Progenitor cell of endocrine pancreas (in vitro differentiated cells): ENCODE measurements around the gene DHX35. TPM values are rescaled to one million over a fixed set of nuclear protein-coding genes. Genes with fewer than 3 reads are reported as not detected.

Source experiments
- DNase-seq: peaks from one replicate; pipeline ENCODE4 v3.0.0; 2021; ENCODE audit warnings: low spot score; ENCODE audit not compliant: unreplicated experiment
- H3K27ac Mint-ChIP-seq: 2 replicates; pipeline ENCODE4 v1.8.0; 2021; ENCODE audit warnings: mild to moderate bottlenecking, moderate library complexity, mixed read lengths
- H3K27me3 Mint-ChIP-seq: 2 replicates; pipeline ENCODE4 v1.8.0; 2021; ENCODE audit warnings: mixed read lengths
- H3K36me3 Mint-ChIP-seq: 2 replicates; pipeline ENCODE4 v1.8.0; 2022; ENCODE audit warnings: mixed read lengths; ENCODE audit not compliant: insufficient read depth
- H3K4me1 Mint-ChIP-seq: 2 replicates; pipeline ENCODE4 v1.8.0; 2021; ENCODE audit warnings: low read depth, mixed read lengths
- H3K4me3 Mint-ChIP-seq: 2 replicates; pipeline ENCODE4 v1.8.0; 2021; ENCODE audit warnings: low read depth, mild to moderate bottlenecking, moderate library complexity, mixed read lengths
- H3K9me3 Mint-ChIP-seq: 2 replicates; pipeline ENCODE4 v1.8.0; 2021; ENCODE audit warnings: low read depth, mixed read lengths
- CTCF ChIP-seq: fragments of 200-600 bp; sonication (generic); IDR thresholded peaks from one replicate; pipeline ENCODE4 v1.5.0; 2021; ENCODE audit warnings: antibody characterized with exemption, mild to moderate bottlenecking; ENCODE audit not compliant: unreplicated experiment
- total RNA-seq: library from RNA; stranded (reverse); gene quantifications from 2 replicates; pipeline ENCODE4 v1.2.1, GENCODE V29; 2021

DHX35 gene
- total RNA-seq, 1 donor from 2014 or later = 14.4 TPM

GRCh38 chr20:38975539-38976120 is 13.5 kb downstream of the DHX35 start:
- Mint-ChIP-seq H3K4me3 (no peak overlapping the region), H3K27me3 (no peaks in the 10 kb centered on the region), H3K9me3 (no peaks in the 10 kb centered on the region), H3K36me3 (peaks cover 2% of the 10 kb centered on the region), H3K27ac (no peak overlapping the region), H3K4me1 (no peaks in the 10 kb centered on the region)
- TF ChIP-seq CTCF = no peak
- DNase-seq = no peak

- Mint-ChIP-seq H3K9me3 (no peaks in the 10 kb centered on the region), H3K36me3 (no peaks in the 10 kb centered on the region)
- DNase-seq = no peak
Observed at GRCh38 chr20:38979434-38979833, 17.3 kb downstream of the DHX35 start.

GRCh38 chr20:38979842-38980241 is 17.7 kb downstream of the DHX35 start:
- peaks cover 6% of the 10 kb centered on the region for H3K4me1 Mint-ChIP-seq
- H3K4me3 Mint-ChIP-seq = no peak overlapping the region
- no peak for TF ChIP-seq CTCF
- no peak for DNase-seq
- no peaks in the 10 kb centered on the region for H3K9me3 Mint-ChIP-seq
- H3K36me3 Mint-ChIP-seq = no peaks in the 10 kb centered on the region
- no peaks in the 10 kb centered on the region for H3K27me3 Mint-ChIP-seq
- H3K27ac Mint-ChIP-seq = no peak overlapping the region

More at GRCh38 chr20:38979434-38979833, 17.3 kb downstream of the DHX35 start:
- no peak for TF ChIP-seq CTCF
- Mint-ChIP-seq H3K27me3 (no peaks in the 10 kb centered on the region), H3K4me1 (peaks cover 6% of the 10 kb centered on the region), H3K4me3 (no peak overlapping the region), H3K27ac (no peak overlapping the region)

GRCh38 chr20:38982291-38982690 is 20.1 kb downstream of the DHX35 start:
- Mint-ChIP-seq H3K9me3 (no peaks in the 10 kb centered on the region), H3K4me1 (peaks cover 6% of the 10 kb centered on the region), H3K4me3 (no peak overlapping the region), H3K27ac (no peak overlapping the region), H3K36me3 (no peaks in the 10 kb centered on the region), H3K27me3 (no peaks in the 10 kb centered on the region)
- no peak for DNase-seq
- no peak for TF ChIP-seq CTCF

- peaks cover 9% of the 10 kb centered on the region for H3K36me3 Mint-ChIP-seq
Observed at GRCh38 chr20:38985060-38985459, 22.9 kb downstream of the DHX35 start.

More at GRCh38 chr20:38985060-38985459, 22.9 kb downstream of the DHX35 start:
- Mint-ChIP-seq H3K4me1 (peaks cover 6% of the 10 kb centered on the region), H3K4me3 (no peak overlapping the region), H3K27me3 (no peaks in the 10 kb centered on the region), H3K9me3 (no peaks in the 10 kb centered on the region), H3K27ac (no peak overlapping the region)
- DNase-seq = no peak
- TF ChIP-seq CTCF = no peak
